ENCODE data around the gene CDC14B.
"Not testable (repeated sequence)": the region's sequence is repeated elsewhere in the genome, so short reads cannot be mapped to it uniquely, and the experiment has no call there.

The CDC14B gene

DNA sequence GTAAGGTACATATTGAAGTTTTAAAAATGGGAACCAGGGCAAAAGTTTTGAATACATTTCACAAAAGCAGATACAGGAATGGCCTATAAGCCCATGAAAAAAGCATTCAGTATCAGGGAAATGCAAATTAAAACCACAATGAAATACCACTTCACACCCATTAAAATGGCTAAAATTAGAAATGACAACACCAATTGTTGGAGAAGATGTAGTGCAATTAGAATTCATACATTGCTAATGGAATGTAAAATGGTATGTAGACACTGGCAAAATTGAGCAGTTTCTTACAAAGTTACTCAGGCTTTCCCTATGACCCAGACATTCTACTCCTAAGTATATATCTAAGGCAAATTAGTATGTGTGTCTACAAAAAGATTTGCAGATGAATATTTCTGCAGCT lies 34.2 kb downstream of the CDC14B start:
- no peak for DNase-seq

DNA sequence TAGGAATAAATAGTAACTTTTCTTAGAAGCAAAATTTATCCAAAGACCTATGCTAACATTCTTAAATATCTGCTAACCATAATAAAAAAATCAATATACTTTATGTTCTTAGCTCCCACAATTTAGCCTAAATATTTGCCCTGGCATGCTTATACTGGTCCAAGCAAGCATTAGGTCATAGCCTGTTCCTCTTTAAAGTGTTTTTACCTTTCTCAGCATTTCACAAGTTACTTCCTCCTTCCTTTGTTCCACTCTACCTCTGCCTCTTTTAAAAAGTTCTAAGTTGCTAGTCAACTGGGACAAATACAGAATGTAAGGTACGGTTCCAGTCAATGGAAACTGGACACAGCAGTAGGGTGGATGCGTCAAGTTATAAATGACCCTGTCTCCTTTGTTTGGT lies 37.4 kb downstream of the CDC14B start:
- DNase-seq: not testable (repeated sequence)

- DNase-seq: no peak
Measured at GRCh38 chr9:96581786-96582185, 37.9 kb downstream of the CDC14B start.

DNA sequence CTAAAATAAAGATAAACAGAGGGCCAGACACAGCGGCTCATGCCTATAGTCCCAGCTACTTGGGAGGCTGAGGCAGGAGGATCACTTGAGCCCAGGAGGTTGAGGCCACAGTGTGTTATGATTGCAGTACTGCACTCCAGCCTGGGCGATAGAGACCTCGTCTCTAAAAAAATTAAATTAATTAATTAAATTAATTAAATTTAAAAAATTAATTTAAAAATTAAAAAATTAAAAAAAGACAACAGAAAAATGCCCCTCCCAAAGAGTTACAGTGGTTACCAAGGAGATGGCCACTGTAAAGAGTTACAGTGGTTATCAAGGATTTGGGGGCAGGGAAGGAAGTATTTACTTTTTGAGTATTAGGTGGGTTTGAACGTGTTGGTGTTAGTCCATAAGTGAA lies 38.3 kb downstream of the CDC14B start:
- no peak for DNase-seq

- DNase-seq: no peak
Measured at GRCh38 chr9:96574931-96575351, 44.7 kb downstream of the CDC14B start.

DNA sequence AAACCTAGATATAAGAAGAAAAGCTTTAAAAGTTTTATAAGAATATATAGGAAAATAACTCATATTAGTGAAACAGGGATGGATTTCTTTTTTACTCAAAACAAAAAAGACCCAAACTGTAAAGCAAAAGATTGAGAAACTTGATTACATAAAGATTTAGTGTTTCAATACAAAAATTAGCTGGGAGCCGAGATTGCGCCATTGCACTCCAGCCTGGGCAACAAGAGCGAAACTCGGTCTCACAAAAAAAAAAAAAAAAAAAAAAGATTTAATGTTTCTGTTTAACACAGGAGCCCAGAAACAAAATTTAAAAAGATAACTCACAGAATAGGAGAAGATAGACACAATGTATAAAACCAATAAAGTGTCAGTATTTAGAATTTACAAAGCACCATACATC lies 45.2 kb downstream of the CDC14B start:
- no peak for DNase-seq

DNA sequence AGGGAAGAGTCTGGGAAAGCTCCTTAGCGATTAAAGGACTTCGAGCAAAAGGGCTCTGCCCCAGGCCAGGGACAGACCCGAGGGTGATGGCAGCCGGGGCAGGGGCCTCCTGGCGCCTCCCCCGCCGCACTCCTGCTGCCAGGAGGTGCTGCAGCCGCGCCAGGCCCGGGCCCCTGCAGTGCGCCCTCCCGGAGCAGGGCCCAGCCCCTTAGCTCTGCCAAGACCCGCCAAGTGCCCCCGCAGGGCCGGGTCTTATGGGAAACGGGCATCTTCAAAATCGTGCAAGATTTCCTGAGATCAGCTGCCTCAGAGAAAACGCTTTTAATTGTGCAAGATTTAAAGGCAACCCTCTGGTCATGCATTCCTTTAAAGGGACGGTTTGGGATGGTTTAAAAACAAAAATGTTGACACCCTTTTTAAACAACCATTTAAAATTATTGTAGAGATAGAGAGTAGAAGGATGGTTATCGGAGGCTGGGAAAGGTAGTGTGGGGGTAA lies 52.4 kb downstream of the CDC14B start:
- DNase-seq: no peak

DNA sequence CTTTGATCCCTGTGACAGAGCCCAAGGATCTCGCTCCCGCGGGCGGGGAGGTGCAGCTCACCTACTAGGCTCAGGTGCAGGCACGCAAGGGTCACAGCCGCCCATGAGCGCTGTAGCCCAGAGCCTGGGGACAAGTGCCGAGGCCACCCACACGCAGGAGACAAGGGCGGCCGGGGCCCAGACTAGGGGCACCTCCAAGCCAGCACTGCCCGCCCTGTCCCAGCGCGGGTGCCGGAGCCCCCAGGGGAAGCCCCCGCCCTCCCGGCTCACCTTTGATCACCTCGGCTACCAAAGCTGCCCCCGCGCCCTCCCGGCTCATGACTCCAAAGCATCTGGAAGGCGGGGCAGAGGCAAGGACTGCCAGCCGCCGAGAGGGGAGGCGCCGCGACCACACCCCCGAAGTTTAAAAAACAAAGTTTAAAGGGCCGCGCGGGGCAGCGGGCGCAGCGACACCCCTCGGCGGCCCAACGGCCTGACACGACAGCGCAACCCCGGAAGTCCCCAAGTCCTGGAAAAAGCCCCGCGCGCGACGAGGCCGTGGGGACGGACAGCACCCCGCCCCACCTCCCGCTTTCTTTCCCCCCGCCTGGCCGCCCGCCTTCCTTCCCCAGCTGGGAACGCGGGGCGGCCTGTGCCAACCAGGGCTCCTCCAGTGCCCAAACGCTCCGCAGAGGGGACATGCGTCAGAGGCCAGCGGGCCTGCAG lies 53.0 kb downstream of the CDC14B start:
- peak; percentile 82 for DNase-seq

- peak; percentile 36 for DNase-seq
Measured at GRCh38 chr9:96565671-96566497, 53.8 kb downstream of the CDC14B start.

GRCh38 chr9:96564217-96564616 lies 55.4 kb downstream of the CDC14B start:
- DNase-seq: no peak

DNA sequence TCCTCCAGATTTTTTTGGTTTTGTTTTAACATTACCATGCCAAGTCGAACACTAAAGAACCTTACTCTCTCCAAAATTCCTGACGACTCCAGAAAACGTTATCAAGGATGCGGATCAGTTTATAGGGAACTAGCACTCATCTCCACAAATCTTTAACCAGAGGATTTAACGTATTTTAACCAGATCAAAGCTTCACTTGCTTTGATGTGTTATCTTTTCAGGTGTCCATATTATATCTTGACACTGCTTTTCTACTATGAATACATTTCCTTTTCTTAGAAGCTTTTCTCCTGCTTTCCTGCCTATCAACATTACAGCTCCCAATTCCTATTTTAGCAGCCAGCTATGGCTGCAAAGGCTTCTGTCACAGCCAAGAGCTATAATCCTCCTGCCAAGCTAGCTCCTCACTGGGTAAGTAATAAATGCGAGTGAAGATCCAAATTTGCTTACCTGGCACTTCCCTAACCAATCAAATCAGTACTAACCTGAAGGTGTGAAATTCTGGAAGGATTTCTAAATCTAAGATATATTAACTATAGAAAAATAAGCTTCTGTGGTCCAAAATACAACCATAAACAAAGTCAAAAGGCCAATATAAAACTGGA lies 60.2 kb downstream of the CDC14B start:
- no peak for DNase-seq

DNA sequence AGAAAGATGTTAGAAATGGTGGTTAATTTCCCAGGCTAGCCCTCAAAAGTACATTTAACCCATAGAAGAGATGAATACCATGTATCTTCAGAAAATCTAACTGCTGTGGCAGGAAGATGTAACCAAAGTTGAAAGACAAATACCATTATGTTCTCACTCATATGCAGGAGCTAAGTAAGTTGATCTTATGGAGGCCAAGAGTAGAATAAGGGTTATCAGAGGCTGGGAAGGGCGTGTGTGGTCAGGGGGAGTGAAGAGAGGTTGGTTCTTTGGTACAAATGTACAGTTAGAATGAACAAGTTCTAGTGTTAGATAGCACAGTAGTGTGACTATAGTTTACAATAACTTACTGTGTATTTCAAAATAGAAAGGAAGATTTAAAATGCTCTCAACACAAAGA lies 61.7 kb downstream of the CDC14B start:
- no peak for DNase-seq

- no peak for DNase-seq
Measured at GRCh38 chr9:96556701-96557461, 62.8 kb downstream of the CDC14B start.

- no peak for DNase-seq
Measured at GRCh38 chr9:96555567-96556386, 63.9 kb downstream of the CDC14B start.

DNA sequence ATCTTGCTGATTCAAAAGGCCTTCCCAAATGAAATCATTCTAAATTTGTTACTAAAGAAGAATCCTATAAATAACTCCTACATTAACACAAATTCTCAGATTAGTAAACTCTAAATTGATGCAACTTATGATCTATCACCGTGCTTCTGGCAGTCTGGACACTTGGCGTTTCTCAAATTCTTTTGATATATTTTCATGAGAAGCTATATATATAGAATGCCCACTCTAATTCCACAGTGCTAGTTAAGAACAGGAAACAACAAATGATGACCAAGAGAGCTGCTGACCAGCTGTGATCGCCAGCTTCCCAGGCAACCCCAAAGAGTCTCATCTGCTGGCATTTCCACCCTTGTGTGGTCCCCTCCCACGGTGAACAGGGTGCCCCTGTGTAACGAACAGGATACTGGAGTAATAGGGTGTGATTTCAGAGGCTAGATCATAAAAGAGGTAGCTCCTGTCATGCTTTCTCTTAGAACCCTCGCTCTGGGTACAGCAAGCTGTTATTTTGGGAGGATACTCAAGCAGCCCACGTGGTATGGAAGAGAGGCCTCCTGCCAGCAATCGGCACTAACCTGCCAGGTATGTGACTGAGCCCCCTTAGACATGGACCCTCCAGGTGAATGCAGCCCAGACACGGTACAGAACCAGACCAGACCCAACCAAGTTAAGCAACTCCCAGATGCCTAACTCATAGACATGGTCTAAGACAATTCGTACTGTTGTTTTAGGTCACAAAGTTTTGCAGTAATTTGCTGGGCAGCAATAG lies 64.7 kb downstream of the CDC14B start:
- DNase-seq: no peak

DNA sequence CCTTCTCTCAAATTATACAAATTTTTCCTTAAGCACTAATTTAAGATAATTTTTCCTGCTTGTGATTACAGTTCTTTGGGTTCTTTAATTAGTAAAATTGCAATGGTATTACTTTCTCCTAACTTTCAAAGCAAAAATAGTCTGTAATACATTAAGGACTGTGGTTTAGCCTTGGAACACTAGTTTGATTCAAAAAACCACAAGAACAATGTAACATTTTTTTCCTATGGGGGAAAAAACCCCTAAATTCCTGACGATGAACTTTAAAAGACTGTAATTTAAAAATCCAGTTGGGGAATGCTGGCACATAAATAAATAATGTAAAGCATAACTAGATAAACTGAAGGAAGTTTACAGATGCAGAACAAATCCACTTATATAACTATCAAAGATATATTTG lies 65.3 kb downstream of the CDC14B start:
- DNase-seq: no peak

GRCh38 chr9:96553070-96553469 lies 66.6 kb downstream of the CDC14B start:
- no peak for DNase-seq

- DNase-seq: no peak
Measured at GRCh38 chr9:96551403-96551802, 68.2 kb downstream of the CDC14B start.

- no peak for DNase-seq
Measured at GRCh38 chr9:96550659-96551058, 69.0 kb downstream of the CDC14B start.

- DNase-seq: not testable (repeated sequence)
Measured at GRCh38 chr9:96543131-96543530, 76.5 kb downstream of the CDC14B start.

- DNase-seq: no peak
Measured at GRCh38 chr9:96540106-96540505, 79.5 kb downstream of the CDC14B start.

All from eye (tissue), 1 donor.